Activated effector memory CD4-positive, alpha-beta T cell treated with Interleukin-2 at 50 U/mL for 16 hours (primary cell): ENCODE data around the gene PCED1B.
"Not testable (repeated sequence)": the region's sequence is repeated elsewhere in the genome, so short reads cannot be mapped to it uniquely, and the experiment has no call there.

Source experiments
- DNase-seq: peaks from one replicate; pipeline ENCODE4 v3.0.0-alpha.2; 2020

Gene PCED1B

GRCh38 chr12:47123730-47124129, 44.3 kb downstream of the PCED1B start:
- DNase-seq = no peak

- DNase-seq = no peak
Observed at GRCh38 chr12:47124451-47124850, 45.0 kb downstream of the PCED1B start.

- DNase-seq = no peak
Observed at GRCh38 chr12:47126246-47126645, 46.8 kb downstream of the PCED1B start.

GRCh38 chr12:47131011-47131410, 51.6 kb downstream of the PCED1B start:
- no peak for DNase-seq

GRCh38 chr12:47134005-47134404, 54.6 kb downstream of the PCED1B start:
- no peak for DNase-seq

DNA sequence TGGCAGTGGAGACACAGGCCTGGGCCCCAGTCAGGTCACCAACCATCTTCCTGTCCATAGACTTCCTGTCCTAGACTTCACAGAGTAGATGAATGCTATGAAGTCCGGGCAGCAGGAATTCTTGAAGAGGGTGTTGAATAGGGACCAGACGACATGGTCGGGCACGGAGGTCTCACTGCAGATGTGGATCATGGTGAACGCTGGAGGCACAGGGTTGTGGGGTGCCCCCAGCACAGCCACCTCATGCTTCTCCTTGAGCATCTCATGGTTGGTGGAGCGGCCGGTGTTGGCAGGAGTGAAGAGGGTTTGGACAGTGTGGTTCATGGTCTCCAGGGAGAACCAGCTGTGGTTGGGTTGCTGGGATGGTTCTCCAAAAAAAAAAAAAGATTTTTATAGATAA, 56.2 kb downstream of the PCED1B start:
- no peak for DNase-seq

DNA sequence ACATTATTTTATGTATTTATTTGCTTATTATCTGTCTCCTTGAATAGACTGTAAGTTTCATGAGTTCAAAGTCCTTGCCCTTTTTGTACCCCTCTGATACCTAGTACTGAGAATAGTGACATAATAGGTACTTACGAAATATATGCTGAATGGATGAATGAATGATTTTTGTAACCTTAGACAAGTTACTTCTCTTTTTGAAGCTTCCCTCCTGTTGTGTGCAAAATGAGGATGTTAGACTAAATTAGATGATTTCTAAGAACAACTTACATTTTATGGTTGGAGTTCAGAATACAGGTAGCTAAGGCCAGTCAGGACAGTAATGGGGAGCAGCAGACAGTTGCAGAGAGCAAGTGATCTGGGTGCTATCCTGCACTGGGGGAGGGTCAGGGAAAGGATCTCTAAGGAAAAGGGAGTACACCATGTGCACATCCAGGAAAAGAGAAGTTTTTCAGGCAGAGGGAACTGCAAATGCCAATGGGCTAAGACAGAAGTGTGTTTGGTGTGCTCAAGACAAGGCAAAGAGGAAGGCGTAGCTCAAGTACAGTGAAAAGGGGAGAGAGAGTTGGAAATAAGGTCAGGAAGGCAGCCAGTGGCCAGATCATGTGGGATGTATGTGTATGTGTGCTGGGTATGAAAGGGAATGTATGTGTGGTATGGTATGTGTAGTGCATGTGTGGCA, 59.7 kb downstream of the PCED1B start:
- DNase-seq = no peak

- DNase-seq = no peak
Observed at GRCh38 chr12:47141459-47141858, 62.0 kb downstream of the PCED1B start.

DNA sequence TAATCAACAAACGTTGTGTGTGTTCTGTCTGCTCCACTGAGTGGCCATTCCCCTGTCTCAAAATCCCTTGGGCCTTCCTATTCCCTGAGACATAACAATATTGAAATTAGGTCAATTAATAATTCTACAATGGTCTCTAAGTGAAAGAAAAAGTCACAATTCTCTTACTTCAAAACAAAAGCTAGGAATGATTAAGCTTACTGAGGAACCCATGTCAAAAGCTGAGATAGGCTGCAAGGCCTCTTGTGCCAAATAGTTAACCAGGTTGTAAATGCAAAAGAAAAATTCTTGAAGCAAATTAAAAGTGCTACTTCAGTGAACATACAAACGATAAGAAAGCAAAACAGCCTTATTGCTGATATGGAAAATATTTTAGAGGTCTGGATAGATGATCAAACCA, 65.3 kb downstream of the PCED1B start:
- DNase-seq = no peak

DNA sequence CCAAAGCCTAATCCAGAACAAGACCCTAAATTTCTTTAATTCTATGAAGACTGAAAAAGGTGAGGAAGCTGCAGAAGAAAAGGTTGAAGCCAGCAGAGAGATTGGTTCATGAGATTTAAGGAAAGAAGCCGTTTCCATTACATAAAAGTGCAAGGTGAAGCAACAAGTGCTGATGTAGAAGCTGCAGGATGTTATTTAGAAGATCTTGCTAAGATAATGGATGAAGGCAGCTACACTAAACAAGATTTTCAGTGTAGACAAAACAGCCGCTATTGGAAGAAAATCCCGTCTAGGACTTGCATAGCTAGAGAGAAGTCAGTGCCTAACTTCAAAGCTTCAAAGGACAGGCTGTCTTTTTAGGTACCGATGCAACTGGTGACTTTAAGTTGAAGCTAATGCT, 65.8 kb downstream of the PCED1B start:
- DNase-seq = no peak

DNA sequence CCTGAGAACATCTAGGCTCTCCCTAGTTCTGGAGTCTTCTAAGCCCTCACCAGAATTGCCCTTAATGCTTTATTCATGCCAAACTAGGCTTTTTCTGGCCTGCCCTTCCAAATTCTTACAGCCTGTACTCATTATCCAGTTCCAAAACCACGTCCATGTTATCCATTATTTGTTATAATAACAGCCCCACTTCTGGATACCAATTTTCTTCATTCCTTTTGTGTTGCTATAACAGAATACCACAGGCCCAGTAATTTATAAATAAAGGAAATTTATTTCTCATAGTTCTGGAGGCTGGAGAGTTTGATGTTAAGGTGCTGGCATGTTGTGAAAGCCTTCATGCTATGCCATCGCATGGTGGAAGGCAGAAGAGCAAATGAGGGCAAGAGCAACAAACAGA, 68.3 kb downstream of the PCED1B start:
- DNase-seq = no peak

DNA sequence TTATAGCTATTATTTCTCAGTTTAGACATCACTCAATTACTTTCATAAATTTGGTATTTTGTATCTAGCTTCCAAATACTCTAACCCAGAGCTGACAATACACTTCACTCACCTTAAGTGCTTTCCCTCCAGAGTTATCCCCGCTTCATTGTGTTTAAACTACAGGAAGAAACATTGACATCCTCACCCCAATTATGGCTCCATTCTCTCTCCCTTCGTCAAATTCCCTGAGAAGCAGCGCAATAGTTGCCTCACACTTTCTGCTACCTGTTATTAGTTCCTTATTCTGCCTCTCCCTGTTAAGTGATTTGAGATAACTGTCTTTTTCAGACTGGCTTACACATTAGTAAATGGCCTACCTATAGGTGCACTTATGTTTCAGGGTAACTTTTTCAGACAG, 69.7 kb downstream of the PCED1B start:
- DNase-seq = no peak

DNA sequence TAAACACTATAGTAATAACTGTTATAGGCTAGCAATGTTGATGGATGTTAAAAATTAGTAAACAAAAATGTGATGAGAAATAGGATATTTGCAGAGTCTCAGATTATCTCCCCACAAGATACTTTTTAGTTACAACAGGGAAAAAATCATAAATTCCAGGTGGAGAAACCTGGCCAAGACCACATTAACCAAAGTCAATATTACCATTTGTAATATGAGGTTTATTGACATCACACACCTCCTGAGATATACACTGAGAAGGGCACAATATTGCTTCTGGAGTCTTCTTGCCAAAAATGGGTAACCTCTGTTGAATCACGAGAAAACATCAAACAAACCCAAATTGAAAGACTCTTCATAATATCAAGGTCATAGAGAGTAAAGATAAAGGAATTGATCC, 72.7 kb downstream of the PCED1B start:
- no peak for DNase-seq

DNA sequence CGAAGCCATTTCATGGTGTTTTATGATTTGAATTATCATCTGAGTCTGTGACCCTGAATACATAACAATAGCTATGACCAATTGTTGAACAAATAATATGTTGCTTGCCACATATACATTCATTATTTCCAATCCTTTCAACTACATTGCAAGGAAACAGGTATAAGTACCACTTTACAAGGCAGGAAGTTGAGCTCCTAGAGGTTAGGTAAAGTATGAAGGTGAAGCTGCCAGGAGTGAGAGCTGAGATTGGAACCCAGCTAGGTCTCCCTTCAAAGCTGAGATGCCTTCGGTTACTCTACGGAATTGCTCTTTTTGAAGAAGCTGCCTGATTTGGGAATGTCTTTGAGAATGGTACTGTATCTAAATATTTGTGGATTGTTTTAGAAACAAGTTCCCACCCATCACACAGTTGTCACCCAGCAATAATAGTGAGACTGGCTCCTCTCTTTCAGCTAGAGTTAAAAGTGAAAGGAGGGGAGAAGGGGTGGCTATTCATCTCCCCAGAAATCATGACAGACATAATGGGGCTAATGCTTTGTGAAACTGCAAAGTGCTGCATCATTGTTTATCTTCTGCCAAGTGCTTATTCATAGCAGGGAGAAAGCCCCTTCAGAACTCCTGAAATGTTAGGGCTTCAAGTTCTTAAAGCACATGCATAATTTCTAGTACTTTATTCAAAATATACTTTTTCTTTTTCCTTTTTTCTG, 76.2 kb downstream of the PCED1B start:
- no peak for DNase-seq

GRCh38 chr12:47156167-47156736, 76.8 kb downstream of the PCED1B start:
- no peak for DNase-seq

GRCh38 chr12:47158792-47159191, 79.4 kb downstream of the PCED1B start:
- DNase-seq = no peak

DNA sequence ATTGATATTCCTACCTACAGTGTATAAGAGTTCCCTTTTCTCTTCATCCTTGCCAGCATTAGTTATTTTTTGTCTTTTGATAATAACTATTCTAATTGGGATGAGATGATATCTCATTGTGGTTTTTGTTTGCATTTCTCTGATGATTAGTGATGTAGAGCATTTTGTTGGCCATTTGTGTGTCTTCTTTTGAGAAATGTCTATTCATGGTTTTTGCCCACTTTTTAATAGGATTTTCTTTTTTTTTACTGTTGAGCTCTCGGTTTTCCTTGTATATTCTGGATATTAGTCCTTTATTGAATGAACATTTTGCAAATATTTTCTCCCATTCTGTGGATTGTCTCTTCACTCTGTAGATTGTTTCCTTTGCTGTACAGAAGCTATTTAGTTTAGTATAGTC, 79.9 kb downstream of the PCED1B start:
- no peak for DNase-seq

GRCh38 chr12:47160316-47161244, 81.2 kb downstream of the PCED1B start:
- no peak for DNase-seq

DNA sequence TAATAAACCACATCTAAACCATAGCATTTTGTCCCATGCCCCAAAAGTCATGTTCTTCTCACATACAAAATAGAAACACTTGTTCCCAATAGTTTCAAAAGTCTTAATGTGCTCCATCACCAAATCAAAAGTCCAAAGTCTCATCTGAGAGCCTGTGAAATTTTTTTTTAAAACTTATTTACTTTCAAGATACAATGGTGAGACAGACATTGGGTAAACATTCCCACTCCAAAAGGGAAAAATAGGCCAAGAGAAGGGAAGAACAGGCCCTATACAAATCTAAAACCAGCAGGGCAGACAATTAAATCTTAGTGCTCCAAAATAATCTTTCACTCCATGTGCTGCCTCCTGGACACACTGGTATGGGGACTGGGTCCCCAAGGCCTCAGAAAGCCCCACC, 84.7 kb downstream of the PCED1B start:
- DNase-seq = no peak

DNA sequence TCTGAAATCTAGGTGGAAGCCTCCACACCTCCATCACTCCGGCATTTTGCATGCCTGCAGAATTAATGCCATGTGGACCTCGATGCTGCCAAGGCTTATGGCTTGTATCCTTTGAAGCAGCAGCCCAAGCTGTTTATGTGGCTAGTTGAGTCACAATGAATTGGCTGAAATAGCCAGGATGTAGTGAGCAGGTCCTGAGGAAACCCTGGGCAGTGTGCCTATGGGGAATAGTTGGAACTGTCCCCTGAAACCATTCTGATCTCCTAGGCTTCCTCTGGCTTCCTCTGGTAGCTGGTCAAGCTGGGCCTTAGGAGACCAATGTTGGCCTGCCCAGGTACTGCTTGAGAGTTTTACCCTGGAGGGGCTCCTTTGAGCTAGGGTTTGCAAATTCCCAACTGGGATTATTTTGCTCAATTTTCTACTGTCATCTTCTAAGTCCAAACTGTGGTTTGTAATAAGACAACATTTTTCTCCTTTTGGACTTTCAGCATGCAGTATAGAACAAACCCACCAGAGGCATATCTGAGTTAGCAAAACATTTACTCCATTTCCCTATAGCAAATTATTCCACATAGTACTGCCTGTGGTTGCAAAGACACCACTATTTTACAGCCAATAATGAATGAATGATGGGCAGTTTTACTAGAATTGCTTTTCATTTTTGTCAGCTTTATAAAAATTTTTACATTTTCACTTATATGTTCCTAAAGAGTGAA, 85.5 kb downstream of the PCED1B start:
- no peak for DNase-seq

- DNase-seq = no peak
Observed at GRCh38 chr12:47165934-47166333, 86.5 kb downstream of the PCED1B start.

GRCh38 chr12:47166365-47166764, 86.9 kb downstream of the PCED1B start:
- no peak for DNase-seq

- DNase-seq = not testable (repeated sequence)
Observed at GRCh38 chr12:47170281-47170680, 90.9 kb downstream of the PCED1B start.
